Breast epithelium (tissue), 3 donors: Measurements from ENCODE around the gene CAB39.

Experiments used
- CTCF ChIP-seq, 3 donors: fragments of 450-650 bp; IDR thresholded peaks; one replicate each; pipeline ENCODE4 v1.5.1; 2016 to 2017; ENCODE audit warnings: antibody characterized with exemption in 3 of 3, mild to moderate bottlenecking in 3 of 3, moderate library complexity in 3 of 3
- POLR2A ChIP-seq: fragments of 450-650 bp; IDR thresholded peaks from one replicate; pipeline ENCODE4 v1.6.1; 2016; ENCODE audit warnings: antibody characterized with exemption, mild to moderate bottlenecking, moderate library complexity

DNA sequence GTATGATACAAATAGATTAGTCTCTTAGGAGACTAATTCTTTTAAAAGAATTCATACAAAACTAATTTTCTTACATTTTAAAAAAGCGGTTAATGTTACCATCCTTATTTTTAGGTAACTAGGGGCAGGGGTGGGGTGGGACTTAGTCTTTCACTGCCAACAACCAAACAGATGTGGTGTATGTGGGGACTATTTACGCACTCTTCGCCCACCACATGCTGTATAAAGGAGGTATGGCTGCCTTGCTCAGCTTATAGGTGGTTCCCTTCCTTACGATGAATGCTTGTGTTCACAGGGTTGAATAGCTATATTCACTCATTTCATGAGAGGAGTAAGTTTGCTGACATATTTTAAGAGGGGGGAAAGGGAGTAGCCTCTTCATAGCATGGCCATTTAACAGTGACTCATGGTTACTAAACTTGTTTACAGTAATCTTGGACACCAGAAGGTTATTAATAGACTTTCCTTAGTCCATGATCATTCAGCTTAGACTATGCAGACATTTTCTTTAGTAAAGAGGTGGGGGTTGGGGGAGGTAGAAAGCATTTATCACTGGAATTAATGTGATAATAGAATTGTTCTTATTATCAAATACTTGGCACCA, 61.8 kb downstream of the CAB39 start:
- TF ChIP-seq CTCF (IDR thresholded peaks at IDR 0.05) (no peak), POLR2A (no peak)
